HG03571 (cell line): ENCODE data around the gene OAS2.
"Not testable (repeated sequence)": the region's sequence is repeated elsewhere in the genome, so short reads cannot be mapped to it uniquely, and the experiment has no call there.

Experiments used
- ATAC-seq: cut with Tn5 transposase; IDR thresholded peaks from one replicate; pipeline ENCODE4 v1.9.1; 2021; ENCODE audit not compliant: unreplicated experiment

The OAS2 gene

DNA sequence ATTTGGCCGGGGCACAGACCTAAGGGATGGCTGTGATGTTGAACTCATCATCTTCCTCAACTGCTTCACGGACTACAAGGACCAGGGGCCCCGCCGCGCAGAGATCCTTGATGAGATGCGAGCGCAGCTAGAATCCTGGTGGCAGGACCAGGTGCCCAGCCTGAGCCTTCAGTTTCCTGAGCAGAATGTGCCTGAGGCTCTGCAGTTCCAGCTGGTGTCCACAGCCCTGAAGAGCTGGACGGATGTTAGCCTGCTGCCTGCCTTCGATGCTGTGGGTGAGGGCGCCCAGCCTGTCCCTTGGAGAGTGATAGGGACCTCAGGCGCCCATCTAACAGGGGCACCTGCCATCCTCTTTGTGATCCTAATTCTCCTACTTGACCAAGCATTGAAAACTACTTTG is 27.6 kb upstream of the OAS2 start:
- ATAC-seq = no peak

- not testable (repeated sequence) for ATAC-seq
These were observed 21.2 kb upstream of the OAS2 start for GRCh38 chr12:112957125-112957524.

GRCh38 chr12:112961074-112961473 is 17.2 kb upstream of the OAS2 start:
- ATAC-seq = no peak

DNA sequence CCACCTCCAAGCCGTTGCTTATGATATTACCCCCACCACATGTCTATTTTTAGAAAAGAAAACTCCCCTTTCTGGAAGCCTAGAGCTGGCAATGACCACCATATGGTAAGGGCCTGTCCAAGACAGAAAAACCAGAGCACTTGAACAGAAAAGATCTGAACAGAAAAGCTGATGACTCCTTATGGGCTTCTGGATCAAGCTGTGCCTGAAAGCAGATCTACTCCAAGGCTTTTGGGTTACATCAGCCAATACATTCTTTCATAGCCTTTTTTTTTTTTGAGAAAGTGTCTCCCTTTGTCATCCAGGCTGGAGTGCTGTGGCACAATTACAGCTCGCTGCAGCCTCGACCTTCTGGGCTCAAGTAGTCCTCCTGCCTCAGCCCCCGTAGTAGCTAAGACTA is 16.8 kb upstream of the OAS2 start:
- no peak for ATAC-seq

DNA sequence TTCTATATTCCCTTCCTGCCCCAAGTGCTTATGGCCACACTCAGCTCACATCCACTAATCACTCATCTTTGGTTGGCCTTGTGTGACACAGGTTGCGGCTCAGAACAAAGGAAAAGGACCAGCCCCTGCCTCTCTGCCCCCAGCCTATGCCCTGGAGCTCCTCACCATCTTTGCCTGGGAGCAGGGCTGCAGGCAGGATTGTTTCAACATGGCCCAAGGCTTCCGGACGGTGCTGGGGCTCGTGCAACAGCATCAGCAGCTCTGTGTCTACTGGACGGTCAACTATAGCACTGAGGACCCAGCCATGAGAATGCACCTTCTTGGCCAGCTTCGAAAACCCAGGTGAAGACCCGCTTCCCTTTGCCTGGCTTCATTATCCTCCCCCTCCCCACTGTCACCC is 15.8 kb upstream of the OAS2 start:
- no peak for ATAC-seq

DNA sequence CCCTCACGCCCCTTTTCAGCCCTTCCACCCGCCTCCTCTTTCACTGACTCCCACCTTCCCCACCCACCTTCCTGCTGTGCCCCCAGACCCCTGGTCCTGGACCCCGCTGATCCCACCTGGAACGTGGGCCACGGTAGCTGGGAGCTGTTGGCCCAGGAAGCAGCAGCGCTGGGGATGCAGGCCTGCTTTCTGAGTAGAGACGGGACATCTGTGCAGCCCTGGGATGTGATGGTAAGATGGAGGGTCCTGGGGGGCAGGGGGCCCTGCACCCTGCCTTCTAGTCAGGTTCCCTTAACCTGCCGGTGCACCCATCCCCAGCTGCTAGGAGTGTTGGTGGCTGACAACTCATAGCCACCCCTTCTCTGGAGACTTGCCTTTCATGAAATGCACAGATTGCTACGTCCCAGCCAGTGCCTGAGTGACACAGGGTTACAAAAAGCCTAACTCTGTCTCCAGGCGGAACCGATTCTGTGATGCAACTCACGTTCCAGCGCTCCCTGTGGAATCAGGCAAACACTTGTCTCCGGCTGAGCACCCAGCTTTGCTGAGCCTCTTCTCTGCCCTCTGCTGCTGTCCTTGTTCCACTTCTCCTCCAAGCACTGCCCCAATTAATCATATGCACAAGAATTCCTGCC is 15.0 kb upstream of the OAS2 start:
- no peak for ATAC-seq

GRCh38 chr12:112964067-112964670 is 14.2 kb upstream of the OAS2 start:
- no peak for ATAC-seq

DNA sequence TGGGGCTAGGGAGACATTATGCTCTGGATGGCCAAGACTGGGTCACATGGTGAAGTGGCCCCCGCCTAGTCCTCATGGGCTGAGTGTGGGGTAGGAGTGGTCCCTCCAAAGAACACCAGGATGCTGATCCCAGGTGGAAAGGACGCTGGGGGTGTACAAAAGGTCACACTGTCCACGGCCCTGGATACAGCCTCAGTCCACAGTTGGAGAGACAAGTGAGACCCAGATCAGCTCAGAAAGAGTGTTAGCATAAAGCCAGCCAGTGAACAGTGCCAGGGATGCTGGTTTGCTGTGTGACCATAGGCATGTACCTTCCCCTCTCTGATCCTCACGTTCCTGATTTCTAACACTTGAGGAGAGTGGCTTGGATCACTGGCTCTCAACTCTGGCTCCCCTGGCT is 13.4 kb upstream of the OAS2 start:
- ATAC-seq = no peak

DNA sequence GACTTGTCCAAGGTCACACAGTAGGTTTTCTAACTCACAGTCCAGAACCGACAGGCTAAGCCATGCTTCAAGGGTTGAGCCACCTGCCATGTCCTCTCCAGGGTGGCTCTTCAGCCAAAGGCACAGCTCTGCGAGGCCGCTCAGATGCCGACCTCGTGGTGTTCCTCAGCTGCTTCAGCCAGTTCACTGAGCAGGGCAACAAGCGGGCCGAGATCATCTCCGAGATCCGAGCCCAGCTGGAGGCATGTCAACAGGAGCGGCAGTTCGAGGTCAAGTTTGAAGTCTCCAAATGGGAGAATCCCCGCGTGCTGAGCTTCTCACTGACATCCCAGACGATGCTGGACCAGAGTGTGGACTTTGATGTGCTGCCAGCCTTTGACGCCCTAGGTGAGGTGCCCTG is 12.7 kb upstream of the OAS2 start:
- ATAC-seq = no peak

DNA sequence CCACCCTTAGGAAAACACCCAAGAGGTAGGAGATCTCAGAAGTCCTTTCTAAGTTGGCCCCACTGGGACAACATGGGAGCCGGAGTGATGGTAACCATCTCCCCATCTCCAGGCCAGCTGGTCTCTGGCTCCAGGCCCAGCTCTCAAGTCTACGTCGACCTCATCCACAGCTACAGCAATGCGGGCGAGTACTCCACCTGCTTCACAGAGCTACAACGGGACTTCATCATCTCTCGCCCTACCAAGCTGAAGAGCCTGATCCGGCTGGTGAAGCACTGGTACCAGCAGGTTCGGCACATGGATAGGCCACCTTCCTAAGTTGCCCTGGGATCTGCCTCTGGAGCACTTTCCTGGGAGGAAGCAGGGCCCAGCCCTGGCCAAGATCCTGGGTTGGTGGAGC is 11.0 kb upstream of the OAS2 start:
- no peak for ATAC-seq

- ATAC-seq = no peak
These were observed 10.5 kb upstream of the OAS2 start for GRCh38 chr12:112967858-112968257.

DNA sequence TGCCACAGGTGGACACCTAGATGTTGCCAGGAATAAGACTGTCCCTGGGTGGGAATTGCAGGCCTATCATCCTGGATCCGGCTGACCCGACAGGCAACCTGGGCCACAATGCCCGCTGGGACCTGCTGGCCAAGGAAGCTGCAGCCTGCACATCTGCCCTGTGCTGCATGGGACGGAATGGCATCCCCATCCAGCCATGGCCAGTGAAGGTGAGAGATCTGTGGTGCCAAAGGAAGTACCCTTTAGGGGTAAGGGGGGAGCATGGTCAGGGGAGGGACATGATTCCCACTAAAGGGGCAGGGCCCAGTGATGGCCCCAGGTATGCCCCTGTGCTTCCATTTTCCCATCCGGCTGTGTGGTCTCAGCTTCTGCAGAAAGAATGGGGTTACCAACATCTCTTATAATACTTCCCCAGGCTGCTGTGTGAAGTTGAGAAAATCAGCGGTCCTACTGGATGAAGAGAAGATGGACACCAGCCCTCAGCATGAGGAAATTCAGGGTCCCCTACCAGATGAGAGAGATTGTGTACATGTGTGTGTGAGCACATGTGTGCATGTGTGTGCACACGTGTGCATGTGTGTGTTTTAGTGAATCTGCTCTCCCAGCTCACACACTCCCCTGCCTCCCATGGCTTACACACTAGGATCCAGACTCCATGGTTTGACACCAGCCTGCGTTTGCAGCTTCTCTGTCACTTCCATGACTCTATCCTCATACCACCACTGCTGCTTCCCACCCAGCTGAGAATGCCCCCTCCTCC is 8.6 kb upstream of the OAS2 start:
- ATAC-seq = no peak

DNA sequence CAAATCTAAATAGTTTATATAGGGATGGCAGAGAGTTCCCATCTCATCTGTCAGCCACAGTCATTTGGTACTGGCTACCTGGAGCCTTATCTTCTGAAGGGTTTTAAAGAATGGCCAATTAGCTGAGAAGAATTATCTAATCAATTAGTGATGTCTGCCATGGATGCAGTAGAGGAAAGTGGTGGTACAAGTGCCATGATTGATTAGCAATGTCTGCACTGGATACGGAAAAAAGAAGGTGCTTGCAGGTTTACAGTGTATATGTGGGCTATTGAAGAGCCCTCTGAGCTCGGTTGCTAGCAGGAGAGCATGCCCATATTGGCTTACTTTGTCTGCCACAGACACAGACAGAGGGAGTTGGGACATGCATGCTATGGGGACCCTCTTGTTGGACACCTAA is 7.9 kb upstream of the OAS2 start:
- ATAC-seq = no peak

GRCh38 chr12:112971248-112971647 is 7.1 kb upstream of the OAS2 start:
- ATAC-seq = no peak

GRCh38 chr12:112973011-112973735 is 5.1 kb upstream of the OAS2 start:
- ATAC-seq = no peak

GRCh38 chr12:112973818-112974231 is 4.5 kb upstream of the OAS2 start:
- no peak for ATAC-seq

- ATAC-seq = no peak
These were observed 3.4 kb upstream of the OAS2 start for GRCh38 chr12:112974904-112975303.

GRCh38 chr12:112977139-112977538 is 1.2 kb upstream of the OAS2 start:
- ATAC-seq = no peak

DNA sequence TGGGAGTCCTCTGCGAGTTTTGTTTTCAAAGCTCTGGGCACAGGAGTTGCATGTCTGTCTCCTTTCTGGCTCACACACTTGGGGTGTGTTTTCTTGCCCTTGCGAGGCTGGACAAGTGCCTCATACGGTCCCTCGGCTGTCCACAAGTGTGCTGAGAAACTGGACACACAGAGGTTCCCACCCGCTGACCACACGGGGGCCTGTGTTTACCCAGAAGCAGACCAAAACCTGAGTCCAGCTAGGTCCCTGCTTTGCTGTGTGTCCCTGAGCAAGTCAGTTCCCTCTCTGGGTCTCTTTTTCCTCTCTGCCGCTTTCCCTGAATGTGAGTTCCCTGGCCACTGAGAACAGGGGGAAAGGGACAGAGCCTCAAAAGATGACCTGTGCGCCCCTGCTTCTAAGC is 678 bp upstream of the OAS2 start:
- no peak for ATAC-seq

- no peak for ATAC-seq
These were observed 842 bp downstream of the OAS2 start for GRCh38 chr12:112979041-112979680.

DNA sequence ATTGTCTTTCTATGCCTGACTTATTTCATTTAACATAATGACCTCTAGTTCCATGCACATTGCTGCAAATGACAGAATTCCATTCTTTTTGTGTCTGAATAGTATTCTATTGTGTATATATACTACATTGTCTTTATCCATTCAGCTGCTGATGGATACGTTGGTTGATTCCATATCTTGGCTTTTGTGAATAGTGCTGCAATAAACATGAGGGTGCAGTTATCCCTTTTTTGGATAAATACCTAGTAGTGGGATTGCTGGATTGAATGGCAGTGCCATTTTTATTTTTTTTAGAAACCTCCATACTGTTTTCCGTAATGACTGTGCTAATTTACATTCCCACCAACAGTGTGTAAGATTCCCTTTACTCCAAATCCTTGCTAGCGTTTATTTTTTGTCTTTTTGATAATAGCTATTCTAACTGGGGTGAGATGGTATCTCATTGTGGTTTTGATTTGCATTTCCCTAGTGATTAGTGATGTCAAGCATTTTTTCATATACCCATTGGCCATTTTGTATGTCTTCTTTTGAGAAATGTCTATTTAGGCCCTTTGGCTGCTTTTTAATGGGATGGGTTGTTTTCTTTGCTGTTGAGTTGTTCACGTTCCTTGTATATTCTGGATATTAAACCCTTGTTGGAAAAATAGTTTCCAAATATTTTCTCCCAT is 2.3 kb downstream of the OAS2 start:
- ATAC-seq = no peak
